A549 (cell line): ENCODE measurements around the gene FOS. TPM values are rescaled to one million over a fixed set of nuclear protein-coding genes. Genes with fewer than 3 reads are reported as not detected.
A peak's percentile ranks its signal among the peaks of the same experiment; 100 is the strongest.

Experiments used
- ATAC-seq, 2 experiments: fragments of 200-7000 bp in 1 of 2; fragments of >200 bp in 1 of 2; cut with Nextera tagmentation in 1 of 2; cut with Tn5 transposase in 1 of 2; 3 replicates each; pipeline versions ENCODE4 v1.8.0 to v1.9.1; 2018 to 2020; ENCODE audit warnings: mild to moderate bottlenecking in 1 of 2, moderate library complexity in 1 of 2
- CTCF ChIA-PET: fragments of 300-600 bp; sonication (Branson Sonifier 250); formaldehyde crosslinking; extraction: SDS; loops from one replicate; lab custom pipeline; 2021; ENCODE audit warnings: antibody characterized with exemption, inconsistent platforms; lab: Yijun Ruan, JAX
- POLR2A ChIA-PET: fragments of 350-600 bp; formaldehyde crosslinking; extraction: SDS; loops from one replicate; lab custom pipeline; 2021; ENCODE audit warnings: antibody characterized with exemption, inconsistent platforms; lab: Yijun Ruan, JAX
- DNase-seq, 2 experiments: peaks; one replicate each; pipeline versions ENCODE4 v3.0.0 to v3.0.0-alpha.2; 2011 to 2016; ENCODE audit warnings: low read depth in 1 of 2, low spot score in 1 of 2
- FAIRE-seq: peaks from 2 replicates; lab custom pipeline; 2011; peaks lifted over from hg19 to GRCh38; lab: Jason Lieb, UNC
- H3K27ac ChIP-seq, 2 experiments: fragments of >200 bp; sonication (Bioruptor Twin); formaldehyde crosslinking; 3 replicates each; pipeline ENCODE4 v1.5.1; 2016 to 2017
- H3K4me1 ChIP-seq: fragments of >200 bp; sonication (Bioruptor Twin); formaldehyde crosslinking; 3 replicates; pipeline ENCODE4 v1.6.1; 2016
- H3K4me2 ChIP-seq: fragments of >200 bp; sonication (Bioruptor Twin); formaldehyde crosslinking; 3 replicates; pipeline ENCODE4 v1.6.1; 2016
- H3K4me3 ChIP-seq: fragments of >200 bp; sonication (Bioruptor Twin); formaldehyde crosslinking; 3 replicates; pipeline ENCODE4 v1.5.1; 2016
- H3K9me3 ChIP-seq: fragments of >200 bp; sonication (Bioruptor Twin); formaldehyde crosslinking; 3 replicates; pipeline ENCODE4 v1.6.1; 2016
- ATOH8 ChIP-seq: fragments of 250-450 bp; sonication (Bioruptor Pico); IDR thresholded peaks from 2 replicates; pipeline ENCODE4 v1.5.0; 2020; ENCODE audit warnings: low read depth, mild to moderate bottlenecking, moderate library complexity
- BHLHE40 ChIP-seq: IDR thresholded peaks from 2 replicates; pipeline ENCODE4 v1.6.1; 2012; ENCODE audit warnings: low read depth, low read length, inconsistent platforms
- CHD2 ChIP-seq: fragments of 150-350 bp; IDR thresholded peaks from 2 replicates; pipeline ENCODE4 v1.6.1; 2014; ENCODE audit warnings: low read length; ENCODE audit not compliant: partially characterized antibody
- EP300 ChIP-seq, 2 experiments: fragments of >200 bp; sonication (Bioruptor Twin); formaldehyde crosslinking; IDR thresholded peaks; 2 replicates in 1 of 2; 3 replicates in 1 of 2; pipeline ENCODE4 v1.6.1; 2016 to 2017
- ESRRA ChIP-seq: fragments of 150-350 bp; IDR thresholded peaks from 2 replicates; pipeline ENCODE4 v1.6.1; 2014; ENCODE audit warnings: mild to moderate bottlenecking, low read length, borderline replicate concordance
- FOSL2 ChIP-seq, 2 experiments: fragments of 450-650 bp in 1 of 2; fragments of >200 bp in 1 of 2; sonication (Bioruptor Twin) in 1 of 2; formaldehyde crosslinking; IDR thresholded peaks; 2 replicates each; pipeline versions ENCODE4 v1.5.0 to v1.6.1; 2016 to 2020; ENCODE audit warnings: mild to moderate bottlenecking in 1 of 2, moderate library complexity in 1 of 2
- FOXS1 ChIP-seq: fragments of 250-450 bp; sonication (Bioruptor Pico); IDR thresholded peaks from 2 replicates; pipeline ENCODE4 v1.5.0; 2020; ENCODE audit warnings: mild to moderate bottlenecking, moderate library complexity
- HDAC2 ChIP-seq: fragments of 200-600 bp; sonication (generic); IDR thresholded peaks from 2 replicates; pipeline ENCODE4 v1.6.1; 2016
- HOXB5 ChIP-seq: fragments of 250-450 bp; sonication (Bioruptor Pico); IDR thresholded peaks from 2 replicates; pipeline ENCODE4 v1.5.0; 2020; ENCODE audit warnings: mild to moderate bottlenecking, moderate library complexity
- JUN ChIP-seq, 2 experiments: fragments of >200 bp; sonication (Bioruptor Twin); formaldehyde crosslinking; IDR thresholded peaks; 2 replicates in 1 of 2; 3 replicates in 1 of 2; pipeline ENCODE4 v1.6.1; 2016 to 2017
- MAFK ChIP-seq: fragments of 450-650 bp; IDR thresholded peaks from 2 replicates; pipeline ENCODE4 v1.6.1; 2014; ENCODE audit not compliant: partially characterized antibody
- MAZ ChIP-seq: fragments of 150-350 bp; IDR thresholded peaks from 2 replicates; pipeline ENCODE4 v1.6.1; 2014; ENCODE audit warnings: antibody characterized with exemption, low read depth, low read length, borderline replicate concordance
- NR3C1 ChIP-seq: fragments of >200 bp; sonication (Bioruptor Twin); formaldehyde crosslinking; IDR thresholded peaks from 3 replicates; pipeline ENCODE4 v1.6.1; 2017
- PHF8 ChIP-seq: fragments of 200-600 bp; sonication (generic); IDR thresholded peaks from 2 replicates; pipeline ENCODE4 v1.6.1; 2016; ENCODE audit warnings: low read depth, mild to moderate bottlenecking, antibody characterized with exemption, moderate library complexity, borderline replicate concordance
- RAD21 ChIP-seq, 2 experiments: fragments of >200 bp in 1 of 2; sonication (Bioruptor Twin) in 1 of 2; formaldehyde crosslinking in 1 of 2; IDR thresholded peaks in 1 of 2; conservative IDR thresholded peaks in 1 of 2; 2 replicates in 1 of 2; 3 replicates in 1 of 2; pipeline ENCODE4 v1.6.1; 2012 to 2018; ENCODE audit warnings: inconsistent platforms in 1 of 2
- RNF2 ChIP-seq: fragments of 200-600 bp; sonication (generic); IDR thresholded peaks from 2 replicates; pipeline ENCODE4 v1.6.1; 2016; ENCODE audit warnings: low read depth, mild to moderate bottlenecking, antibody characterized with exemption, moderate library complexity, borderline replicate concordance
- SREBF2 ChIP-seq: fragments of 450-650 bp; IDR thresholded peaks from 2 replicates; pipeline ENCODE4 v1.6.1; 2014; ENCODE audit warnings: mild to moderate bottlenecking, moderate library complexity
- TFCP2L1 ChIP-seq: fragments of 250-450 bp; sonication (Bioruptor Pico); IDR thresholded peaks from 2 replicates; pipeline ENCODE4 v1.5.0; 2021; ENCODE audit warnings: mild to moderate bottlenecking
- ZC3H11A ChIP-seq: fragments of 450-650 bp; IDR thresholded peaks from 2 replicates; pipeline ENCODE4 v1.6.1; 2014; ENCODE audit warnings: antibody characterized with exemption, mild to moderate bottlenecking
- WGBS: methylation state at CpG from one replicate; pipeline ENCODE4 v1.1.6; 2017; ENCODE audit errors: missing lambda C conversion rate; 5-methylcytosine and 5-hydroxymethylcytosine counted together
- polyA plus RNA-seq, 4 experiments: library from polyadenylated mRNA; depleted of rRNA in 3 of 4; stranded (reverse); fragments of >200 nt; fragmentation: RNase III in 1 of 4; extraction: RNeasy Plus Mini Kit Qiagen cat#74134 plus additional on column Dnase treatment in 1 of 4; gene quantifications; 2 replicates in 3 of 4; 3 replicates in 1 of 4; pipeline ENCODE4 v1.2.3, GENCODE V29; 2011 to 2017
- TF ChIP-seq, protein P1 (sequence below): fragments of 200-600 bp; sonication (generic); IDR thresholded peaks from 2 replicates; pipeline ENCODE4 v1.6.1; 2016; ENCODE audit warnings: antibody characterized with exemption, mild to moderate bottlenecking, moderate library complexity
- TF ChIP-seq, protein P2 (sequence below): IDR thresholded peaks from 2 replicates; pipeline ENCODE4 v1.6.1; 2012
- TF ChIP-seq, protein P3 (sequence below): fragments of 150-350 bp; IDR thresholded peaks from 2 replicates; pipeline ENCODE4 v1.6.1; 2014; ENCODE audit warnings: low read depth, mild to moderate bottlenecking, low read length
- TF ChIP-seq, protein P4 (sequence below): IDR thresholded peaks from 2 replicates; pipeline ENCODE4 v1.6.1; 2012; ENCODE audit warnings: low read depth, borderline replicate concordance

Gene FOS
- polyA plus RNA-seq, 2 of the 4 experiments (the other 2 are of a cell fraction) = 4.2 to 256 TPM

- TF ChIP-seq BHLHE40 (0 out of 2 replicates have a peak, but pooled peaks have one; percentile 12), HOXB5 (no peak), TFCP2L1 (no peak), CHD2 (no peak), MAZ (no peak)
- TF ChIP-seq, protein P1, sequence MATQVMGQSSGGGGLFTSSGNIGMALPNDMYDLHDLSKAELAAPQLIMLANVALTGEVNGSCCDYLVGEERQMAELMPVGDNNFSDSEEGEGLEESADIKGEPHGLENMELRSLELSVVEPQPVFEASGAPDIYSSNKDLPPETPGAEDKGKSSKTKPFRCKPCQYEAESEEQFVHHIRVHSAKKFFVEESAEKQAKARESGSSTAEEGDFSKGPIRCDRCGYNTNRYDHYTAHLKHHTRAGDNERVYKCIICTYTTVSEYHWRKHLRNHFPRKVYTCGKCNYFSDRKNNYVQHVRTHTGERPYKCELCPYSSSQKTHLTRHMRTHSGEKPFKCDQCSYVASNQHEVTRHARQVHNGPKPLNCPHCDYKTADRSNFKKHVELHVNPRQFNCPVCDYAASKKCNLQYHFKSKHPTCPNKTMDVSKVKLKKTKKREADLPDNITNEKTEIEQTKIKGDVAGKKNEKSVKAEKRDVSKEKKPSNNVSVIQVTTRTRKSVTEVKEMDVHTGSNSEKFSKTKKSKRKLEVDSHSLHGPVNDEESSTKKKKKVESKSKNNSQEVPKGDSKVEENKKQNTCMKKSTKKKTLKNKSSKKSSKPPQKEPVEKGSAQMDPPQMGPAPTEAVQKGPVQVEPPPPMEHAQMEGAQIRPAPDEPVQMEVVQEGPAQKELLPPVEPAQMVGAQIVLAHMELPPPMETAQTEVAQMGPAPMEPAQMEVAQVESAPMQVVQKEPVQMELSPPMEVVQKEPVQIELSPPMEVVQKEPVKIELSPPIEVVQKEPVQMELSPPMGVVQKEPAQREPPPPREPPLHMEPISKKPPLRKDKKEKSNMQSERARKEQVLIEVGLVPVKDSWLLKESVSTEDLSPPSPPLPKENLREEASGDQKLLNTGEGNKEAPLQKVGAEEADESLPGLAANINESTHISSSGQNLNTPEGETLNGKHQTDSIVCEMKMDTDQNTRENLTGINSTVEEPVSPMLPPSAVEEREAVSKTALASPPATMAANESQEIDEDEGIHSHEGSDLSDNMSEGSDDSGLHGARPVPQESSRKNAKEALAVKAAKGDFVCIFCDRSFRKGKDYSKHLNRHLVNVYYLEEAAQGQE = no peak
Measured at GRCh38 chr14:75299059-75299458, 20.4 kb downstream of the FOS start (continued).

GRCh38 chr14:75299576-75299975 lies 20.9 kb downstream of the FOS start:
- Histone ChIP-seq H3K4me3 (no peak overlapping the region), H3K9me3 (no peaks in the 10 kb centered on the region), H3K4me1 (peaks cover 34% of the 10 kb centered on the region), H3K4me2 (no peak overlapping the region; the same call in 2 of the 3 replicates), H3K27ac (peak overlapping the region in 1 of 2 experiments; percentile 56; a peak in 2 of 6 replicates)
- FAIRE-seq = no peak
- 1% methylated on average over 1 of the region's 1 CpG for WGBS
- ChIA-PET POLR2A (interaction anchor here (0.5 kb wide), 1 partner anchor 162 kb away, joined by 5 read pairs; no protein-coding TSS in a partner anchor), CTCF (interaction anchor here (0.9 to 13.5 kb wide), 4 partner anchors 22 to 195 kb away, joined by 3 to 250 read pairs (median 114); partner anchors contain the start of gene NEK9)
- no peak for ATAC-seq
- DNase-seq = no peak
- no peak for TF ChIP-seq HOXB5
- no peak for TF ChIP-seq NR3C1
- TF ChIP-seq SREBF2 = no peak
- TF ChIP-seq TFCP2L1 = no peak
- no peak for TF ChIP-seq MAFK
- TF ChIP-seq ATOH8 (CRISPR knock-in tag) = no peak
- TF ChIP-seq, protein P2, sequence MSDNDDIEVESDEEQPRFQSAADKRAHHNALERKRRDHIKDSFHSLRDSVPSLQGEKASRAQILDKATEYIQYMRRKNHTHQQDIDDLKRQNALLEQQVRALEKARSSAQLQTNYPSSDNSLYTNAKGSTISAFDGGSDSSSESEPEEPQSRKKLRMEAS = no peak
- TF ChIP-seq, protein P3, sequence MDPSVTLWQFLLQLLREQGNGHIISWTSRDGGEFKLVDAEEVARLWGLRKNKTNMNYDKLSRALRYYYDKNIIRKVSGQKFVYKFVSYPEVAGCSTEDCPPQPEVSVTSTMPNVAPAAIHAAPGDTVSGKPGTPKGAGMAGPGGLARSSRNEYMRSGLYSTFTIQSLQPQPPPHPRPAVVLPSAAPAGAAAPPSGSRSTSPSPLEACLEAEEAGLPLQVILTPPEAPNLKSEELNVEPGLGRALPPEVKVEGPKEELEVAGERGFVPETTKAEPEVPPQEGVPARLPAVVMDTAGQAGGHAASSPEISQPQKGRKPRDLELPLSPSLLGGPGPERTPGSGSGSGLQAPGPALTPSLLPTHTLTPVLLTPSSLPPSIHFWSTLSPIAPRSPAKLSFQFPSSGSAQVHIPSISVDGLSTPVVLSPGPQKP = no peak
- TF ChIP-seq HDAC2 = no peak
- no peak for TF ChIP-seq FOXS1 (CRISPR knock-in tag)
- no peak for TF ChIP-seq ESRRA

GRCh38 chr14:75301666-75302325 lies 23.2 kb downstream of the FOS start:
- POLR2A ChIA-PET = no interaction called here
- Histone ChIP-seq H3K4me2 (peak overlapping the region; percentile 50), H3K4me1 (peaks cover 28% of the 10 kb centered on the region)
- TF ChIP-seq RNF2 (no peak), FOSL2 (IDR thresholded peaks at IDR 0.05) (no peak), FOSL2 (CRISPR knock-in tag; IDR thresholded peaks at IDR 0.05) (peak; percentile 41), JUN (IDR thresholded peaks at IDR 0.05) (0 out of 5 replicates have a peak, but pooled peaks of 1 of the 2 experiments have one; percentile 33), RAD21 (conservative IDR thresholded peaks at IDR 0.05 in 1 of 2, IDR thresholded peaks at IDR 0.05 in 1 of 2) (no peak), ZC3H11A (no peak), PHF8 (no peak), EP300 (IDR thresholded peaks at IDR 0.05) (no peak), FOXS1 (CRISPR knock-in tag) (no peak)
- TF ChIP-seq, protein P4, sequence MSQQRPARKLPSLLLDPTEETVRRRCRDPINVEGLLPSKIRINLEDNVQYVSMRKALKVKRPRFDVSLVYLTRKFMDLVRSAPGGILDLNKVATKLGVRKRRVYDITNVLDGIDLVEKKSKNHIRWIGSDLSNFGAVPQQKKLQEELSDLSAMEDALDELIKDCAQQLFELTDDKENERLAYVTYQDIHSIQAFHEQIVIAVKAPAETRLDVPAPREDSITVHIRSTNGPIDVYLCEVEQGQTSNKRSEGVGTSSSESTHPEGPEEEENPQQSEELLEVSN = no peak
- TF ChIP-seq, all 56 proteins: peak for 2
- 74% methylated on average over 7 of the region's 9 CpGs for WGBS
- FAIRE-seq (no peak), DNase-seq (peak in 1 of 2 experiments; percentile 84), ATAC-seq (peak; percentile 37 to 67; a peak in 4 of 6 replicates)
- H3K4me3 ChIP-seq = no peak overlapping the region
- CTCF ChIA-PET = interaction anchor here (0.7 to 16.8 kb wide), 12 partner anchors 17 to 353 kb away, joined by 3 to 250 read pairs (median 4); partner anchors contain the start of gene NEK9
- H3K9me3 ChIP-seq = no peaks in the 10 kb centered on the region
- H3K27ac ChIP-seq = peak overlapping the region; percentile 67 to 71
